WERI-Rb-1 (cell line): ENCODE measurements around the gene ZNF268.

Source experiments
- DNase-seq: peaks from one replicate; pipeline ENCODE4 v3.0.0-alpha.2; 2020
- H3K27ac ChIP-seq: fragments of 250-450 bp; sonication (Bioruptor Pico); 2 replicates; pipeline ENCODE4 v1.5.1; 2020; ENCODE audit warnings: mild to moderate bottlenecking, moderate library complexity
- H3K27me3 ChIP-seq: fragments of 250-450 bp; sonication (Bioruptor Pico); 2 replicates; pipeline ENCODE4 v1.5.1; 2021; ENCODE audit warnings: mild to moderate bottlenecking, low read depth, moderate library complexity; ENCODE audit not compliant: insufficient read depth, severe bottlenecking
- H3K36me3 ChIP-seq: fragments of 250-450 bp; sonication (Bioruptor Pico); 2 replicates; pipeline ENCODE4 v1.5.1; 2020; ENCODE audit warnings: mild to moderate bottlenecking, moderate library complexity
- H3K4me3 ChIP-seq: 2 replicates; pipeline ENCODE4 v1.5.1; 2011; ENCODE audit warnings: low read depth, mild to moderate bottlenecking, control low read depth, low read length
- H3K9me3 ChIP-seq: fragments of 250-450 bp; sonication (Bioruptor Pico); 2 replicates; pipeline ENCODE4 v1.5.1; 2021; ENCODE audit warnings: mild to moderate bottlenecking, moderate library complexity; ENCODE audit not compliant: severe bottlenecking
- TF ChIP-seq, protein P1 (sequence below): IDR thresholded peaks from 2 replicates; pipeline ENCODE4 v1.5.1; 2011; ENCODE audit warnings: low read depth, mild to moderate bottlenecking, control low read depth, inconsistent platforms, low read length

Gene ZNF268

DNA sequence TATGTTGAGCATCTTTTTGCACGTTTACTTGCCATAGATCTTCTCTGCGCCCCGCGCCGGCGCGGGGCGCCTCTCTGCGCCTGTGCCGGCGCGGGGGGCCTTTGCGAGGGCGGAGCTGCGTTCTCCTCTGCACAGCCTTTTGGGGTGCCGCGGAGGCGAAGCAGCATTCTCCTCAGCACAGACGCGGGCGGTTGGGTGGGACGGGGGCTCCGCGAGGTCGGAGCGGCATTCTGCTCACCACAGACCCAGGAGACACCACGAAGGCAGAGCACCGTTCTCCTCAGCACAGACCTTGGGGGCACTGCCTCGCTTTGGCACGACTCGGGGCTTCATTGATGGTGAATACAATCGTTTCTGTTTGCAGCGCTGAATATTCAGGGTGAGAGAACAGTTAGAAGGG lies 82.9 kb downstream of the ZNF268 start:
- Histone ChIP-seq H3K4me3 (no peak overlapping the region), H3K27ac (no peak overlapping the region), H3K9me3 (peaks cover 2% of the 10 kb centered on the region), H3K27me3 (no peaks in the 10 kb centered on the region), H3K36me3 (no peaks in the 10 kb centered on the region)
- no peak for DNase-seq
- TF ChIP-seq, protein P1, sequence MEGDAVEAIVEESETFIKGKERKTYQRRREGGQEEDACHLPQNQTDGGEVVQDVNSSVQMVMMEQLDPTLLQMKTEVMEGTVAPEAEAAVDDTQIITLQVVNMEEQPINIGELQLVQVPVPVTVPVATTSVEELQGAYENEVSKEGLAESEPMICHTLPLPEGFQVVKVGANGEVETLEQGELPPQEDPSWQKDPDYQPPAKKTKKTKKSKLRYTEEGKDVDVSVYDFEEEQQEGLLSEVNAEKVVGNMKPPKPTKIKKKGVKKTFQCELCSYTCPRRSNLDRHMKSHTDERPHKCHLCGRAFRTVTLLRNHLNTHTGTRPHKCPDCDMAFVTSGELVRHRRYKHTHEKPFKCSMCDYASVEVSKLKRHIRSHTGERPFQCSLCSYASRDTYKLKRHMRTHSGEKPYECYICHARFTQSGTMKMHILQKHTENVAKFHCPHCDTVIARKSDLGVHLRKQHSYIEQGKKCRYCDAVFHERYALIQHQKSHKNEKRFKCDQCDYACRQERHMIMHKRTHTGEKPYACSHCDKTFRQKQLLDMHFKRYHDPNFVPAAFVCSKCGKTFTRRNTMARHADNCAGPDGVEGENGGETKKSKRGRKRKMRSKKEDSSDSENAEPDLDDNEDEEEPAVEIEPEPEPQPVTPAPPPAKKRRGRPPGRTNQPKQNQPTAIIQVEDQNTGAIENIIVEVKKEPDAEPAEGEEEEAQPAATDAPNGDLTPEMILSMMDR = no peak
